Anterior cingulate cortex (tissue), 58 donors: ENCODE results near the gene MYADML2.

Experiments used
- DNase-seq, 58 donors: peaks; one replicate each; lab custom pipeline; 2025; lab: John Stamatoyannopoulos, UW

The MYADML2 gene

DNA sequence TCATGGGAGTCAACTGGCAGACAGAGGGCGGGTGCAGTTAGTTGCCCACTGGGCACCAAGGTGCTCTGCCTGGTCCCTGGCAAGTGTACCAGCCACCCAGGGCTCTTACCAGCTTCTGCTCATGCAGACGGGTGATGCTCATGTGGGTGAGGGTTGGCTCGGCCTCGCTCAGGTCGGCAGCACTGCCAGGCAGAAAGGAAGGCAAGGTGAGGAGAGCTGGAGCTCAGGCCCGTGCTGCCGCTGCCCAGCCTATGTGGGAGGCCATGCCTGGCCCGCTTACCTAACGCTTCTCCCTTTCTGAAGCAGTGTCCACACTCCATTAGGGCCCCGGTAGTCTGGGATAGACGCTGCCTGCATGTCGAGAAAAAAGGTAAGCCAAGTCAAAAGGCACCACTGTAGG lies 31.7 kb downstream of the MYADML2 start:
- no peak for DNase-seq

DNA sequence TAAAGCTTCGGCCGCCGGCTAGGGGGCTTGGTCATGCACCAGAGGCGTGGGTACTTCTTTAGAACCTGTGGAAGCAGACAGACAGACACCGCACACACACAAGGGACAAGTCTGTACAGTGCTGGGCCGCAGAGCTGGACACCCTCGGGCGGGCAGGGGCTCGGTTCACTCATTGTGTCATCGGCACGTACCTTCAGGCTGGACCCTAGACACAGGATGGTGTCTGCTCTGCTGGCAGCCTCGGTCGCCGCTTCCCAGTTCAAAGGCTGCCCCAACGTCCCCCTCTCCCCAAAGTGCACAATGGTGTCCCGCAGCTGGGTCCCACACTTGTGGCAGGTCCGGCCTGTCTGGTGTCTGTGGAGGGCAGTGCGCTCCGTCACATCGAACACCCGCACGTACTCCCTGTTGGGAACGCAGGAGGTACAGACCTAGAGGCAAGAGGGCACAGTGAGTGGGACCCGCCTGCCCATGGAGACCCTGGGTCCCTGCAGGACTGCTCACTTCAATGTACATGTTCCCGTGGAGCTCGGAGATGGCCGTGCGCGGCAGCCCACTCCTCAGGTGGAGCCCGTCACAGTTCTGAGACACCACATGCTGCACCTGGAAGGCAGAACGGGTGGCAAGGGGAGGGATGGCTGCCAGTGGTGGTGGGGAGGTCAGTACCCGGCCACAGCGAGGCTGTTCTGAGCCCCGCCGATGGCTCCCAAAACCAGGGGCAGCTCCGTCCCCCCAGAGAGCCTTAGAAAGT lies 32.8 kb downstream of the MYADML2 start:
- no peak for DNase-seq

DNA sequence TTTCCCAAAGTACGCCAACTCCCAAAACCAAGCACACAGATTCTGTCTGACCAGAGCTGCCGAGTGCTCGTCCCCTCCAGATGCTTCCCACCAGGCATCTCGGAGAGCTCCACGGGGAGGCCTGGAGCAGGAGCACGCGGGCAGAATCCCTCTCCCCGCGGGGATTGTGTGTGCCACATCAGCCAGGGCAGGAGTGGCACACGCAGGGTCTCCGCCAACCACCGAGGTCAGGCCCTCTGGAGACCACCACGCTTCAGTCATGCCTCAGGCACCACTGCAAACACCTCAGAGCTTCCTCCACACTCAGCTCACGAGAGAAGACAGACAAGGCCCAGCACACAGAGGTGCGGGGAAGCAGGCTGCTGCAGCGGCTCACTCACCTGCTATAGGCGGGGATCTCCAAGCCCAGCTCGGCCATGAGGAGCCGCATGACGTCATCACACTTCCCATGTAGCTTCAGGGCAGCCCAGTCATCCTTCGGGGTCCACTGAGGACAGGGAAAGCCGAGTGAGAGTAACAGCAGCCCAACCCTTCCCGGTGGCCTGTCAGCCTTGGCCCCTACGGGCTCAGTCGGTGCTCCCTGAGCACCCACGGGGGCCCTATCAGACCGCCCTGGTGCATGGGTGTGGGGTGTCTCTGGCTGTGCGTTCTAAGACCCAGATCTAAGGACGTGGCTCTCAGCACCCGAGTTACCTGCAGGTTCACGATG lies 33.5 kb downstream of the MYADML2 start:
- DNase-seq: no peak

DNA sequence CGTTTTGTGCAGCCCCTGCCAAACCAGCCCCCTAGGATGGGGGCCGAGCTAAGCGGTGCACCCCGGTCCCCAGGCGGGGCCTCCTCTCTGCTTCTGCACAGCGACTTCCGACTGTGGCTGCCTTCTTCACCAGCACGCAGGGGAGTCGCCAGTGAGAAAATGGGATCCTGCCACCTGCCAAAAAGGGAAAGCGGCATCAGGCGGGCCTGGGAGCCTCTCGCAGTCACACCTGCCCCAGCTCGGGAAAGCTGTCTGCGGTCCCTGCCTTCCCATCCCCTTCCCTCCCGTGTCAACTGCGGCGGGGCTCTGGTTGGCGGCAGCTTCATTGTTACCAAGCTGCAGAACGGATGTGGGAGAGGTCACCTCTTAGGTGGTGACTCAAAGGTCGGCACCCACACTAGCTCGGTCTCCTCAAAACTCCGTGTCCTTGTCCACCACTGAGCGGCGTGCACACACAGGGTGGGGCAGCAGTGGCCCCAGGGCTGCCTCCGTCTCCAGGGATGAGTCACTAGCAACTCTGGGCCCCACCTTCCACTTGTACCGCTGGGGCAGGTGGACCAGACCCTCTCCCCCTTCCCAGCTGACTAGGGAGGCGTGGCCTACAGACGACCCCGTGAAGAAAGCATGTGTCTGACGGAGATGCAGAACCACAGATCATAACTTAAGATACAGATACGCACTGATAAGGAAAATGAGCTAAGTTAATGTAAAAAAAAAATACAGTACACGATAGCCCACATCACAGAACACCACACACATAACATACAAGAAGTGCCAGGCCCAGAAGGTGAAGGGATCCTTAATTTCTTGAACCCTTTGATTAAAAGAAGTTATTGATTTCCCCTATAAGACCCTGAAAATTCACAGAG lies 34.4 kb downstream of the MYADML2 start:
- no peak for DNase-seq

DNA sequence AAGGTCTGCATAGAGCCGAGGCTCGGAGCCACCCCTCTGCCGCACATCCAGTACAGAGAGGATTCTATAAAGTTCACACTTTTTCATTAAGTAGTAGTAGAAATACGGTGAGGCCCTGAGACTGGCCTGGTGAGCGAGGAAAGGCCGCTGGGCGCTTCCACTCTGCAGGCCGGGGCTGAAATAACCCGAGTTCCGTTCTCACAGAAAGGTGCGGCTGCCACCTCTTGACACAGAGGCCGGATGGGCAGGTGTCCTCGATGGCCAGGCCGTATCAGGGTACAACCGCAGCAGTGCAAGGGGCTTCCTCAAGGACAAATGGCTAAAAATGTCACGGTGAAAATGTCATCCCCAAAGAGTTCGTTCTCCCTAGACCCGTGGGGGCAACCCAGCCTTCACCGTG lies 35.1 kb downstream of the MYADML2 start:
- DNase-seq: no peak

DNA sequence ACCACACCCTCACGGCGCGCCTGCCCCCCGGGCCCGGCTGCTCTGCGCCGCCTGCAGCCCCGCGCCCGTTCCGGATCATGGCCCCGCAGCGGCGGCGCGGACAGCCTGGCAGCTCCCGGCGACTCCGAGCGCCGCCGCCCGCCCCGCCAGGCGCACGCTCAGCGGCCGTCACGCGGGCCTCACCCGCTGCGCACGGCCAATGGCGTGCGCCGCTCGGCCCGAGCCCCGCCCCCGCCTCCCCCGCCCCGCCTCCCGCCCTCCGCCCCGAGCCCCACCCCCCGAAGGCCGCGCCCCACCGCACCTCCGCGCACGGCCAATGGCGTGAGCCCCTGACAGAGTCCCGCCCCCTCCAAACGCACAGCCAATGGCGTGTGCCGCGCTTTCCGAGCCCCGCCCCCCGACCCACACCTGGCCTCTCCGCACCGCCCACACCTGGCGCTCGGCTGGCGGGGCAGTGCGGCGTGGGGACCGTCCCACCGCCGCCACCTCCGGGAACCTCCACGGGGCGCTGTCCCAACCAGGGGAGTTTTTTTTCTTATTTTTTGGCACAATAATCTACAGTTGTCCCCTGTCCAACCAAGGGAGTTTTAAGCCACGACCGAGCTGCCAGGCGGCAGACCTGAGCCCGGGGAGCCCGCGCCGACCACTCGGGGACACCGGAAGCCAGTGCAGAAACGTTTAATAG lies 35.6 kb downstream of the MYADML2 start, which contains the start of gene PCYT2:
Gene PCYT2, minus strand, starts transcription at position 123 of the 685 bp plus-strand sequence. Its CDS starts 44 bp downstream, at position 79.
- peak; percentile 29 to 93 (median 86) for DNase-seq

DNA sequence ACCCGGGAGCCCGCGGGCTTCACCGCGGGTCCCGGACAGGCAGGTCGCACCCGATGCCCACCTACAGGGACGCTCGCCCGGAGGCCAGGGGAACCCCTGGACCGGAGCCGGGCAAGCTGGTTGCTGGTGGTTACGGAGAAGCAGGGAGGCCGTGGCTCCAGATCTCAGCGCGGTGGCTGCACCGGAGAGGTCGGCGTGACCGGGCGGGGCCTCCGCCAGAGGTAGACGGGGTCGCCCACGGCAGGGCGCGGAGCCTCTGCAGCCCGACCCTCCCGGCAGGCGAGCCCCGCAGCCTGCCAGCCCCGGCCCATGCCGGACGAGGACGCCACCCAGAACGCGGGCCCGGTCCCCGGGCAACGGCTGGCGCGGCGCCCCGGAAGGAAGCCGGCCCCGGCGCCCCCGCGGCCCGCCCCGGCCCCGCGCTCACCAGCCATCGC lies 36.2 kb downstream of the MYADML2 start:
- peak in 6 of 58 donors; percentile 24 to 71 (median 52) for DNase-seq

DNA sequence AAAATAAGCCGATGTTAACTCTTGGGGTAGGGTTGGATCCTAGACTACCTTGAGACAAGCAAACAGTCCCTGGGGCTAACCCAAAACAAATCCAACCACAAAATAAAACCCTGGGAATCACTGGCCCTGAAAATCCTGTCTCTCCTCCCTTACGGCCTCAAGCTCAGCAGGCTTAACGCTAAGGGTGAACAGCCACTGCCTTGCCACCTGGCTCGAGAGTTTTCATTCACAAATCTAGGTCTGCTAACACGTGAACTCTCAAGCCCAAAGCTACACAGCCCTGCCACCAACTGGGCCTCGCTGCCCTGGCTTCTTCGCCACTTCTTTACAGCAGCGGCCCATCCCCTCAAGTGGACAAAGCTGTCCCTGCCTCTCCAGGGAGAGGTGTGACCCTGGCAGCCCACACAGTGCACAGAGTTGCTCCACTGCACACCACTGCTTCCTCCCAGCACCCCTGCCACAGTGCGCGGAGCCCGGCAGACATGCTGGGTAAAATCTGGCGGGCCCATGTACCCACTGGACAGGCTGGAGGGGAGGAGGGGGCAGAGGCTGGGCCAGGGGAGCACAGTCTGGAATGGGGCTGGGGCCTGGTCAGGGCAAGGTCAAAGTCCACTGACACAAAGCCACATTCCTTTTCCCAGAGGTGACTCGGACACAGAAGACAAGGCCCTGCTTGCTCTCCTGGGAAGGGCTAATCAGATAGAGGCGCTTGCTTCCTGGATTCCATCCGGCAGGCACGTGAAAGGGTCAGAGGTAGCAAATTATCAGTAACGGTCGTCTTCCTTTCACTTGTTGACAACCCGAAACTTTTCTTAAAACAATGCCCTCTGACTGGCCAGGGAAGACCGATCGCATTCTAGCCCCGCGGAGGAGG lies 36.8 kb downstream of the MYADML2 start:
- DNase-seq: no peak

DNA sequence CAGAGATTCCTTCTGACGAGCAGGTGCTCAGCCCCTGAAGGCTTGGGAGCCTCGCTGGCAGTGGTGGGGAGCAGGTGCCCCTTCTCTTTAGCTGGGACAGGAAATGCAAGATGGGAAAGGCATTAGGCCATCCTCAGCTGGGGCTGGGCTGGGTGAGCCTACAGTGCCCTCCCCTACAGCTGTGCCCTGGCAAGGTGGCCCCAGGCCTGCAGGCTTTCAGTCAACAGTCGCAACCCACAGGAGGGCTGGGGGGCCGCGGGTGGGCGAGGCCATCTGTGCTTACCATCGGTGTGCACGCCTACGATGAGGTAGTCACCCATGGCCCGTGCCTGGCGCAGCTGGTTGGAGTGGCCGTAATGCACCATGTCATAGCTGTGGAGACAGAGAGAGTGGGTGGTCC lies 37.8 kb downstream of the MYADML2 start:
- no peak for DNase-seq

DNA sequence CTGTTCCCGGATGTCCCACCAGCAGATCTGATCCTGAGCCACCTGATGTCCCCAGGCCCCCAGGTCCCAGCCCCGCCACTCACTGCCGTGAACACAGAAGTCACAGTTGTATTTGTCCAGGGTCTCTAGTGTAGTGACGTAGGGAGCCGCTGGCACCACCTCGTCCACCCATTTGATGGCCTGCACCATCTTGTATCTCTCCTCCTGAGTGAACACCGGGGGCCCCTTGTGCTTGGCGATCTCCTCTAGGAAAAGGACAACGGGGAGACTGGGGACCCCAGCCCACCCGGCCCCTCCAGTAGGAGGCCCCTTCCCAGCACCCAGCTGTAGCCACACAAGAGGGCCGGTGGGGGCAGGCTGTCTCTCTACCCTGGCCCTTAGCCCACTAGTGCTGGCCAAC lies 38.2 kb downstream of the MYADML2 start:
- no peak for DNase-seq

DNA sequence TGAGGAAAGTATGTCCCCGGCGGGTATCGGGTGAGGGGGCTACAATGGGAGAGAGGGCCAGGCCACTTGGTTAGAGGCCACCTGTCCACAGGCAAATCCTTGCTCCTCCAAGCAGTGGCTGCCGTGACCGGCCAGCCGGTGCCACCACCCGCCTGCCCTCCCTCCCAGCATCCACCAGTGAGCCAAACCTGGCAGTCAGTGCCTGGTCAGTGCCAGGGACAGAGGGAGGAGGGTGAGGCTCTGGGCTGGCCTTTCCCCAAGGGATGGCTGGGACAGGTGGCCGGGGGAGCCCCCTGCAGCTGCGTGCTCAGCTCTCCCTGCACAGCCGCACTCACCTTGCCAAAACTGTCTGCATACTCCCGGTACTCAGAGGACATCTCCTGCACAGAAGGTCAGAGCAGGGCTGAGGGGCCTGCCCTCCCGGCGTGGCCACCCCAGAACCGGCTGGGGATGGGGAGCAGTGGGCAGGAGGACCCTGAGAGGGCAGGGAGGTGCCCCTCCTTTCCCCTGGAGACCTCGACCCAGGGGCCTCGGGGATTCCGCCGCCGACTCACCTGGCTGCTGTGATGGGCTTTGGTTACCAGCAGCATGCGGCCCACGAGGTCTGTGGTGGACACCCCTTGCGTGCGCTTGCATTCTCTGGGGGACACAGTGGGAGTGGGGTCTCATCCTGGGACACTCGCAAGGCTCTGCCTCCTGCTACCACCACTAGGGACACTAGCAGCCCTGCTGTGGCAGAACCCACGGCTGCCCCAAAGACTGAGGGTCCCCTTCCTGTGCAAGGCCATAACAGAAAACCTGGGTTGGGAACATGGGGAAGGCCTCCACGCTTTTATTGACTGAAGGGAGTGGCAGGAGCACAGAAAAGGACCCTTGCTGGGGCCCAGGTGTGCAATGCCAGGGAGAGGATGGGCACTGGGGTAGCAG lies 39.6 kb downstream of the MYADML2 start:
- no peak for DNase-seq

DNA sequence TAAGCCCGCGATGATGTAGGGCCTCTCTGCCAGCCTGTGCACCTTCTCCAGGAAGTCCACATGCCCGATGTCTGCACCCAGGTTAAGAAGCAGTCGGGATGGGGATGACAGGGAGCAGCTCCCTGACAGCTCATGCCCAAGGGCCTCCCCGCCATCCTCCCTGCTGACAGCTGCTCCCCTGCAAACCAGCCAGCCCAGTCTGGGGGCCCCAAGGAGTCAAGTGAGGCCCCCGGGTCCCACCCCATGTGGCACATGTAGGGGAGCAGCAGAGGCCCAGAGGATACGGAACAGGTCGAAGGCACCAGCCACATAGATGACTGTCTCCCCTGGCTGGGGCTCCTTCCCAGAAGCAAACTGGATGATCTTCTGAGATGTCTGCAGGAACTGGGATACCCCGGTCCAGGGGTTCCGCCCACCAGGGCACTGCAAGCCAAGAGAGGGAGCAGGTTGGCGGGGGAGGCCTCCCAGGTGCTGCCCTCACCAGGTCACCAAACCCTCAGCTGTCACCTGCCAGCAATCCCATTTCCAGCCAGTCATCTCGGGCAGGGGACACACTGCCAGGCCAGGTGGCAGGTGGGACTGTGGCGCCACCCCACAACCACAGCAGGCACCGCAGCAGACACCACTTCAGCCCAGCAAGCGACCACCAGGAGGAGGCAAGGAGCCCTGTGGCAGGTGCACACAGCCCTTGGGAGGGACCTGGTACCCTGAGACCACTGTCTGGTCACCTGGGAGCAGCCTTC lies 40.4 kb downstream of the MYADML2 start:
- no peak for DNase-seq

DNA sequence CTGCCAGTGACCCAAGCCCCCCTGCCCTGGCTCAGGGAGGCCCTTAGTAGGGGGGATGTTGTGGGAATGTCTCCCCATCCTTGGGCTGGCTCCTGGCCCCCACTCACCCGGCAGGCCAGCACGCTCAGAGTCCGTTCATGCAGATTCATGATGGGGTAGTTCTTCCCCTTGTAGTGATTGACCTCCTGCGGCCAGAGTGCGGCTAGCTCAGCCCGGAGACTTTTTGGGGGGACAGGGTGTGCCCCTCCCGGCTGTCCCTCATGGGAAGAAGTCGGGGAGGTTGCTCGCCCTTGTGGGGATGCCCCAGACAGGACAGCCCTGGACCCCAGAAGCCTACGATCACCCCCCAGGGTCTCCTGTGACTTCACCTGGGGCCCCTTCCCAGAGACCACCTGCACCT lies 41.0 kb downstream of the MYADML2 start:
- DNase-seq: no peak

DNA sequence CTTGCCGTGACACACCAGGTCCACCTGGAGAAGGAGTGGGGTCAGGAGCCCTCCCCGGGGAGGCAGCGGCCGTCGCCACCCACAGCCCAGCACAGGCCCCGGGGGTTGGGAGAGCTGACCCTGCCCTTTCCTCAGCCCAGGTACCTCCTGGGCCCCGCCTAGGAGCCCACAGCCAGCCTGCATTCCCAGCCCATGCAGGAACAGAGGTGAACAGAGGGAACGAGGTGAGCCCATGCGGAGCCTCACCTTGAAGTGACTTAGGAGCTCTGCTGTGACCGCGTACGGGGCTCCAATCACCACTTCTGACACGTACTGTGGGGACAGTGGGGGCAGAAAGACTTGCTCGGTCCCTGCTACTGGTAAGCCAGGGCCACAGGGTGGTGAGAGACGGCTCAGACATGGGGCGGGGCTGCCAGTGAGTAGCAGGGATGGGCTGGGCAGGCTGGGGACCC lies 41.6 kb downstream of the MYADML2 start:
- no peak for DNase-seq

DNA sequence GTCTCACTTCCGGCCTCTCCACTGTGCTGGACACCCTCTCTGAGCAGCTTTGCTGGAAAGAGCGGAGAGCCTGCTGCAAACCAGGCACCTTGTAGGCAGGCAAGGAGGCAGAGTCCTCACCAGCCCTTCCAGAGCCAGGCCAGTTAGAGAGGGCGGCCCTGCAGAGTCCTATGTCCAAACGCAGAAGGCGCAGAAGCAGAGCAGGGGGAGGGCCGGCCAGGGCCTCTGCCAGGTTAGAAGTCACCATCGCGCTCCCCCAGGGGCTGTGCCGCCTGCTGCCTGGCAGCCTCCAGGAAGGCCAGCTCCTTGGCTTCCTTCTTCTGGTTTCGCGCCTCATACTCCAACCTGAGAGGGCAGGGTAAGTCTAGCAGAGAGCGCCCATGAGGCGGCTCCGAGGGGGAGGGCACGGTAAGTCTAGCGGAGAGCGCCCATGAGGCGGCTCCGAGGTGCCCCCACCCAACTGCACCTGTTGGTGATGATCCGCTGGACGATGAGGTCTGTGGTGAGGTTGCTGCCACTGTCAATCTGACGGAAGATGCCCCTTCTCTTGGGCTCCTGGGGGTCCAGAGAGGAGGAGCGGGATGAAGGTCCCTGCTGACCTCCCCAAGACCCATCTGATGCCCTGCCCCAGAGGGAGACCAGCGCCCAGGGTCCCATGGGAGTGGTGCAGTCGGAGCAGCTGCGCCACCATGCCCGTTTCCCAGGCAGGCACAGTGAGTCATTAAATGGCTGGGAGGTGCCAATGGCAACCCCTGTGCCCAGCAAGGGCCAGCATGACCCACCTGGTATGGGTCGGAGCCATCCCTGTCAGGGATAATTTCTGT lies 42.2 kb downstream of the MYADML2 start:
- no peak for DNase-seq

DNA sequence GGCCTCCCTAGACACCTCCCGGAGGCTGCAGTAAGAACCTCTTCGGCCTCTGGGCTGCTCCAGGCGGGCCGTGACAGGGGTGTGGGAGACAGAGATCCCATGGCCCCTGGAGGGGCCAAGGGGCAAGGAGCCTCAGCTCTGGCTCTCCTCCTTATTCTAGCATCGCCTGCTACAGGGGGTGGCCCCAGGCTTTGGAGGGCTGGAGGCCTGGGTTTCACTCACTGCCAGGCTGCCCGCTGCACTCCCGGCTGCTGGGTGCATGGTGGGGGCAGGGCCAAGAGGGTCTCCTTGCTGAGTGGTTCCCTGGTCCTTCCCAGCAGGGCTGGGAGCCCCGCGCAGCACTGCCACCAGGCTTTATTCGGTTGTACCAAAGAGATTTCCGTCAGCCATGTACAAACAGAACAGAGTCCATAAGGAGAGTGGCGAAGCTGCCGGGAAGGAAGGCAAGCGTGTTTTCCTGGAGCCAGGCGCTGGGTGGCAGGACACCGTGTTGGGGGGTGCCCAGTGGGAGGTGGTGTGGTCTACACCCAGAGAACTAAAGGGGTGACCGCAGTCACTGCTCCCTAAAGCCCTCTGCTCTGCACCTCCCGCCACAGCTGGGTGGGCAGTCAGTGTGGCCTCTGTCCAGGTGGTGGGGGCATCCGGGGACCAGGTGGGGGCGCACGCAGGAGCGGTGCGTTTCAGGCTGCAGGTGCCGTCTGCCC lies 43.0 kb downstream of the MYADML2 start:
- DNase-seq: no peak
